Esophagus muscularis mucosa (tissue), 4 donors: ENCODE measurements around the gene DUSP16. TPM values are rescaled to one million over a fixed set of nuclear protein-coding genes. Genes with fewer than 3 reads are reported as not detected.

Experiments
- DNase-seq: peaks from one replicate; pipeline ENCODE4 v3.0.0-alpha.2; 2017; ENCODE audit errors: extremely low spot score
- H3K27ac ChIP-seq, 4 donors: fragments of 200-600 bp; sonication (generic); replicated peaks in 1 of 4; 1 replicate in 3 of 4; 2 replicates in 1 of 4; pipeline ENCODE4 v1.5.1; 2016 to 2019; ENCODE audit warnings: mild to moderate bottlenecking in 1 of 4
- H3K27me3 ChIP-seq, 4 donors: fragments of 200-600 bp; sonication (generic); one replicate each; pipeline versions ENCODE4 v1.5.1 to v1.6.0; 2016 to 2019
- H3K36me3 ChIP-seq, 4 donors: fragments of 200-600 bp; sonication (generic); one replicate each; pipeline ENCODE4 v1.5.1; 2016 to 2019
- H3K4me1 ChIP-seq, 4 donors: fragments of 200-600 bp; sonication (generic); one replicate each; pipeline ENCODE4 v1.5.1; 2016 to 2019
- H3K4me3 ChIP-seq, 4 donors: fragments of 200-600 bp; sonication (generic); 1 replicate in 2 of 4; 2 replicates in 2 of 4; pipeline ENCODE4 v1.5.1; 2016 to 2019; ENCODE audit warnings: mild to moderate bottlenecking in 4 of 4, moderate library complexity in 1 of 4
- H3K9me3 ChIP-seq, 4 donors: fragments of 200-600 bp; sonication (generic); 1 replicate in 3 of 4; 2 replicates in 1 of 4; pipeline ENCODE4 v1.5.1; 2016 to 2019
- EP300 ChIP-seq: sonication (generic); formaldehyde crosslinking; IDR thresholded peaks from one replicate; pipeline ENCODE4 v1.6.1; 2017; ENCODE audit warnings: antibody characterized with exemption
- POLR2A ChIP-seq: fragments of 450-650 bp; IDR thresholded peaks from one replicate; pipeline ENCODE4 v1.6.1; 2017; ENCODE audit warnings: antibody characterized with exemption, moderate library complexity, mild to moderate bottlenecking, low read depth
- POLR2AphosphoS5 ChIP-seq, 2 donors: sonication (generic); formaldehyde crosslinking; IDR thresholded peaks; one replicate each; pipeline ENCODE4 v1.6.1; 2017; ENCODE audit warnings: antibody characterized with exemption in 2 of 2
- WGBS: methylation state at CpG from one replicate; pipeline ENCODE4 v1.1.5; 2018; 5-methylcytosine and 5-hydroxymethylcytosine counted together
- intact Hi-C: fragments of 100-400 bp; cut with DNase I; formaldehyde crosslinking; loops from one replicate; pipeline ENCODE4 v1.15.1; 2023
- total RNA-seq, 4 donors: library from RNA; depleted of rRNA; stranded (reverse); fragments of >200 nt; gene quantifications; one replicate each; pipeline versions ENCODE4 v1.1.0 to v1.2.1, GENCODE V29; 2016
- TF ChIP-seq, protein P1 (sequence below), 3 experiments: fragments of 200-600 bp in 2 of 3; fragments of 450-650 bp in 1 of 3; sonication (generic) in 2 of 3; IDR thresholded peaks; one replicate each; pipeline ENCODE4 v1.5.1; 2017 to 2019; ENCODE audit warnings: antibody characterized with exemption in 3 of 3, mild to moderate bottlenecking in 2 of 3, moderate library complexity in 1 of 3

DUSP16 gene
- total RNA-seq, 4 donors from 2014 or later, result 10.0 to 17.0 (median 13.9) TPM

DNA sequence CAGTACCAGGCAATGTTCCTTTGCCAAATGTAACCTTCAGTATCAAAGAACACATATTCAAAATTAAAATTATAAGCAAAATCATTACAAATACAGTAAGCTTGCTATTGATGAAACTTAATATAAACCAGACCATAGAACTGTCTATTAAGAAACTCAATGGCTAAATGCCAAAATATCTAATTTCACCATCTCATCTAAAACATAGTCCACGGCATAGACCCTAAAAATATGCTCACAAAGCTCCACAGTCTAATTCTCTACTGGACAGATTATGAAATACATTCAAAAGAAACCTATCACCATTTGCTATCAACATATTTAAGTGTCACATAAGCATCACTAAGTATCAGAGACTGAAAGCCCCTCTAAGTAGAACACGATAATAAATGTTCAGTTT lies 25.2 kb downstream of the DUSP16 start:
- intact Hi-C loops, result no loop called here
- peaks cover 28 to 43% (median 32%) of the 10 kb centered on the region in 4 donors for H3K4me1 ChIP-seq
- H3K9me3 ChIP-seq, result no peaks in the 10 kb centered on the region
- H3K36me3 ChIP-seq, result no peaks in the 10 kb centered on the region
- H3K27ac ChIP-seq, result no peak overlapping the region
- 87% methylated on average over 2 of the region's 2 CpGs for WGBS
- H3K27me3 ChIP-seq, result no peaks in the 10 kb centered on the region
- H3K4me3 ChIP-seq, result no peak overlapping the region
- no peak for DNase-seq
- TF ChIP-seq, protein P1, sequence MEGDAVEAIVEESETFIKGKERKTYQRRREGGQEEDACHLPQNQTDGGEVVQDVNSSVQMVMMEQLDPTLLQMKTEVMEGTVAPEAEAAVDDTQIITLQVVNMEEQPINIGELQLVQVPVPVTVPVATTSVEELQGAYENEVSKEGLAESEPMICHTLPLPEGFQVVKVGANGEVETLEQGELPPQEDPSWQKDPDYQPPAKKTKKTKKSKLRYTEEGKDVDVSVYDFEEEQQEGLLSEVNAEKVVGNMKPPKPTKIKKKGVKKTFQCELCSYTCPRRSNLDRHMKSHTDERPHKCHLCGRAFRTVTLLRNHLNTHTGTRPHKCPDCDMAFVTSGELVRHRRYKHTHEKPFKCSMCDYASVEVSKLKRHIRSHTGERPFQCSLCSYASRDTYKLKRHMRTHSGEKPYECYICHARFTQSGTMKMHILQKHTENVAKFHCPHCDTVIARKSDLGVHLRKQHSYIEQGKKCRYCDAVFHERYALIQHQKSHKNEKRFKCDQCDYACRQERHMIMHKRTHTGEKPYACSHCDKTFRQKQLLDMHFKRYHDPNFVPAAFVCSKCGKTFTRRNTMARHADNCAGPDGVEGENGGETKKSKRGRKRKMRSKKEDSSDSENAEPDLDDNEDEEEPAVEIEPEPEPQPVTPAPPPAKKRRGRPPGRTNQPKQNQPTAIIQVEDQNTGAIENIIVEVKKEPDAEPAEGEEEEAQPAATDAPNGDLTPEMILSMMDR (IDR thresholded peaks at IDR 0.05), result no peak
- no peak for TF ChIP-seq EP300
- TF ChIP-seq POLR2A, result no peak
- no peak for TF ChIP-seq POLR2AphosphoS5 (IDR thresholded peaks at IDR 0.05)

DNA sequence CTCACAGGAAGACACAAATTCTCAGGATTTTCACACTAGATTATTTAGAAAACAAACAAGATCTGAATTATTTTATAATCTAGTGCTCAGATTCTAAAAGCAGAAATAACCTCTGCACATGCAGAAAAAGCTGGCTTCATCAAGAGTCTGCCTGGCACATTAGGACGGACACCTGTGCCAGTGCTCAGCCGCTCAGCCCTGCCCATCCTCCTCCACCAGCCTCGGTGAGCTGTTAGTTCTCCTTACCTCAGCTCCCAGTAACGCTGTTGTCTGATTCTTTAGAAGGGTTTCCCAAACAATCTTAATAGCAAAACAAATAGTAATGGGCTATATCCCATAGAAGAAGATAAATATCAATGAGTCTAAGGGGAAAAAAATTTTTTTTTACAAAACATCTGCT lies 27.7 kb downstream of the DUSP16 start:
- H3K27ac ChIP-seq, result no peak overlapping the region
- no peak for TF ChIP-seq EP300
- TF ChIP-seq, protein P1 (IDR thresholded peaks at IDR 0.05), result no peak
- TF ChIP-seq POLR2AphosphoS5 (IDR thresholded peaks at IDR 0.05), result no peak
- TF ChIP-seq POLR2A, result no peak
- H3K36me3 ChIP-seq, result no peaks in the 10 kb centered on the region
- no peak for DNase-seq
- no peaks in the 10 kb centered on the region for H3K9me3 ChIP-seq
- H3K27me3 ChIP-seq, result no peaks in the 10 kb centered on the region
- no peak overlapping the region for H3K4me3 ChIP-seq
- WGBS, result 75% methylated on average over 4 of the region's 4 CpGs
- intact Hi-C loops, result no loop called here
- peaks cover 28 to 46% (median 32%) of the 10 kb centered on the region in 4 donors for H3K4me1 ChIP-seq

DNA sequence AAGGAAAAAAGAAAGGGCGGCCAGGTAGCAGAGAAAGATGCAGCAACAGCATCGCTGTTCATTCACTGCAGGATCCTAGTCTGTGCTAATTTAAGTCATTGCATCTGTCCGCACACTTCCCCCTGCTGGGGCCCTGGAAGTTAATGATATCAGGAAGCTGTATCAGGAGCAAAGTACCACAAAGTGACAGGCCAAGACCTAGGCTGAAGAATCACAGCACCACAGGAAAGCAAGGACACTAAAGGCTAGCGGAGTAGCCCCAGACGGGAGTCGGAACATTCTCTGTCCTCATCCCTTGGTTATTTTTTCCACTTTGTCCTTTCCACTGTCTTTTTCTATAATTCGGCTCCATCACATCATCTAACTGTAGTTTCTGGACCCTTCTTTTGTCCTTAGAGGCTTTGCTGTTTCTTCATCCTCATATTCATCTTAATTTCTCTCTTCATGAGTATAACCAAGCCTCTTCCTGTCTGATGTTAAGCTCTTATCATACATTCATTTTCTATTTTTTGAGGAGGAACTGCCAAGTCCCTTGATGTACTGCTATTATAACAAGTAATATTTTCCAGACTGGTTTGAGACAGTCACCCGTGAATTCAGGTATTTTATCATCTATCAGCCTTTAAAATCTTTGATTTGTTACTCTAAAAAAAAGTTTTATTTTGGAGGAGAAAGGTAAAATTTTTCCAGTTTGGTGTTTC lies 28.3 kb downstream of the DUSP16 start:
- Histone ChIP-seq H3K9me3 (no peaks in the 10 kb centered on the region), H3K4me1 (peaks cover 28 to 41% (median 31%) of the 10 kb centered on the region in 4 donors), H3K4me3 (no peak overlapping the region), H3K27ac (peak overlapping the region in 1 of 4 donors; percentile 67), H3K36me3 (no peaks in the 10 kb centered on the region), H3K27me3 (no peaks in the 10 kb centered on the region)
- WGBS, result 69% methylated on average over 8 of the region's 8 CpGs
- no peak for DNase-seq
- no peak for TF ChIP-seq POLR2A
- no peak for TF ChIP-seq POLR2AphosphoS5 (IDR thresholded peaks at IDR 0.05)
- no peak for TF ChIP-seq EP300
- TF ChIP-seq, protein P1 (IDR thresholded peaks at IDR 0.05), result no peak
- intact Hi-C loops, result no loop called here

DNA sequence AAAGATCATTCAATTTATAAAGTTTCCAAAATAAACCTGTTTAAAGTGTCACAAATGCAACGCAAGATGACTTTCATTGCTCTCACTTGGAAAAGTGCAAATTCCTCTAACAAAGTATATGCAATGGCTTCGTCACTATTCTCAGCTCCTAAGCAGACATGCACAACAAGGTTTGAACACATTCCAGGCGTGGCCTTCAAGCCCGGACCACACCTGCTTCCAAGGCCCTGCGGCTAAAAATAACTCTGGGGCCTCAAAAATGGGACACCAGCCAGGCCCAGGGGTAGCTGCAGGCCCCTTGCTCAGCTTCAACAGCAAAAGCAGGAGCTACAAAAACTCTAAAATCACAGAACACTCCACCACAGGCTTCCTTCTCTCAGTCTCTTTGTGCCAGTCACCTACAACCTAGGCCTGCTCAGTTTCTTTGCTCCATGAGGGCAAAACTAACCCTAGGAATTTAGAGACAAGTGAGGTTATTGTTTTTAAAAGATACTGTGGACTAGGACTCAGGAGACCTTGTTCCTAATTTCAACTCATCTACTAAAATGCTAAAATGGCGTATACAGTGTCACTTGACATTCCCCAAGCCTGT lies 29.3 kb downstream of the DUSP16 start:
- WGBS, result 31% methylated on average over 6 of the region's 6 CpGs
- intact Hi-C loops, result no loop called here

More for the DNA sequence above, 29.3 kb downstream of the DUSP16 start:
- Histone ChIP-seq H3K27me3 (no peaks in the 10 kb centered on the region), H3K4me1 (peaks cover 28 to 41% (median 29%) of the 10 kb centered on the region in 4 donors), H3K36me3 (no peaks in the 10 kb centered on the region), H3K4me3 (no peak overlapping the region), H3K9me3 (no peaks in the 10 kb centered on the region), H3K27ac (peak overlapping the region; percentile 52 to 67 (median 59))
- no peak for DNase-seq
- no peak for TF ChIP-seq EP300
- TF ChIP-seq, protein P1 (IDR thresholded peaks at IDR 0.05), result no peak
